Measurements from ENCODE around the gene MOCS1.

GRCh38 chr6:39885691-39886090 is 48.6 kb downstream of the MOCS1 start:
- TF ChIP-seq SMAD1 (IDR thresholded peaks at IDR 0.05; ENCODE audit: low read depth, low read length, partially characterized antibody) (no peak), ZSCAN29 (IDR thresholded peaks at IDR 0.05) (no peak), ZEB2 (IDR thresholded peaks at IDR 0.05) (no peak), POLR3G (IDR thresholded peaks at IDR 0.05; ENCODE audit: extremely low read depth, insufficient read length, insufficient replicate concordance) (no peak), ARID3A (IDR thresholded peaks at IDR 0.05; ENCODE audit: borderline replicate concordance, low read depth, low read length) (no peak), PKNOX1 (IDR thresholded peaks at IDR 0.05) (no peak), ETV5 (CRISPR knock-in tag; IDR thresholded peaks at IDR 0.05; ENCODE audit: low read depth) (no peak)
- TF ChIP-seq, protein P1, sequence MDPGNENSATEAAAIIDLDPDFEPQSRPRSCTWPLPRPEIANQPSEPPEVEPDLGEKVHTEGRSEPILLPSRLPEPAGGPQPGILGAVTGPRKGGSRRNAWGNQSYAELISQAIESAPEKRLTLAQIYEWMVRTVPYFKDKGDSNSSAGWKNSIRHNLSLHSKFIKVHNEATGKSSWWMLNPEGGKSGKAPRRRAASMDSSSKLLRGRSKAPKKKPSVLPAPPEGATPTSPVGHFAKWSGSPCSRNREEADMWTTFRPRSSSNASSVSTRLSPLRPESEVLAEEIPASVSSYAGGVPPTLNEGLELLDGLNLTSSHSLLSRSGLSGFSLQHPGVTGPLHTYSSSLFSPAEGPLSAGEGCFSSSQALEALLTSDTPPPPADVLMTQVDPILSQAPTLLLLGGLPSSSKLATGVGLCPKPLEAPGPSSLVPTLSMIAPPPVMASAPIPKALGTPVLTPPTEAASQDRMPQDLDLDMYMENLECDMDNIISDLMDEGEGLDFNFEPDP (CRISPR knock-in tag; IDR thresholded peaks at IDR 0.05): no peak
- TF ChIP-seq, protein P2, sequence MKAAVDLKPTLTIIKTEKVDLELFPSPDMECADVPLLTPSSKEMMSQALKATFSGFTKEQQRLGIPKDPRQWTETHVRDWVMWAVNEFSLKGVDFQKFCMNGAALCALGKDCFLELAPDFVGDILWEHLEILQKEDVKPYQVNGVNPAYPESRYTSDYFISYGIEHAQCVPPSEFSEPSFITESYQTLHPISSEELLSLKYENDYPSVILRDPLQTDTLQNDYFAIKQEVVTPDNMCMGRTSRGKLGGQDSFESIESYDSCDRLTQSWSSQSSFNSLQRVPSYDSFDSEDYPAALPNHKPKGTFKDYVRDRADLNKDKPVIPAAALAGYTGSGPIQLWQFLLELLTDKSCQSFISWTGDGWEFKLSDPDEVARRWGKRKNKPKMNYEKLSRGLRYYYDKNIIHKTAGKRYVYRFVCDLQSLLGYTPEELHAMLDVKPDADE (conservative IDR thresholded peaks at IDR 0.05; ENCODE audit: control insufficient read depth, low read depth, low read length): no peak
